Thoracic aorta (tissue), 2 donors: Measurements from ENCODE around the gene C1orf74. TPM values are rescaled to one million over a fixed set of nuclear protein-coding genes. Genes with fewer than 3 reads are reported as not detected.

ENCODE experiments used
- ATAC-seq: fragments of 150-250 bp; one replicate; pipeline ENCODE4 v1.8.0; 2017; ENCODE audit warnings: low read depth; ENCODE audit not compliant: insufficient number of reproducible peaks, low FRiP score
- DNase-seq: peaks from one replicate; pipeline ENCODE4 v3.0.0-alpha.2; 2020; ENCODE audit warnings: low spot score
- H3K27ac ChIP-seq, 2 donors: fragments of 200-600 bp; sonication (generic); 1 replicate in 1 of 2; 2 replicates in 1 of 2; pipeline ENCODE4 v1.5.1; 2016; ENCODE audit warnings: mild to moderate bottlenecking in 2 of 2, moderate library complexity in 2 of 2
- H3K27me3 ChIP-seq: fragments of 200-600 bp; sonication (generic); replicated peaks from 2 replicates; pipeline ENCODE4 v1.6.0; 2016; ENCODE audit warnings: mild to moderate bottlenecking; ENCODE audit not compliant: insufficient read depth
- H3K36me3 ChIP-seq: fragments of 200-600 bp; sonication (generic); one replicate; pipeline ENCODE4 v1.5.1; 2016
- H3K4me1 ChIP-seq, 2 donors: fragments of 200-600 bp; sonication (generic); 1 replicate in 1 of 2; 2 replicates in 1 of 2; pipeline versions ENCODE4 v1.5.1 to v1.6.0; 2016; ENCODE audit warnings: low read depth in 2 of 2, mild to moderate bottlenecking in 1 of 2; ENCODE audit not compliant: control insufficient read depth in 1 of 2
- H3K4me3 ChIP-seq: fragments of 200-600 bp; sonication (generic); 2 replicates; pipeline ENCODE4 v1.5.1; 2016; ENCODE audit warnings: mild to moderate bottlenecking
- H3K9me3 ChIP-seq: fragments of 200-600 bp; sonication (generic); 2 replicates; pipeline ENCODE4 v1.5.1; 2016
- total RNA-seq, 2 donors: library from RNA; depleted of rRNA; stranded (reverse); fragments of >200 nt; gene quantifications; one replicate each; pipeline versions ENCODE4 v1.1.0 to v1.2.3, GENCODE V29; 2016
- TF ChIP-seq, protein P1 (sequence below): fragments of 200-600 bp; sonication (generic); IDR thresholded peaks from one replicate; pipeline ENCODE4 v1.5.1; 2019; ENCODE audit warnings: antibody characterized with exemption

Gene C1orf74
- total RNA-seq, 2 donors from 2014 or later: 1.5 to 1.6 TPM

DNA sequence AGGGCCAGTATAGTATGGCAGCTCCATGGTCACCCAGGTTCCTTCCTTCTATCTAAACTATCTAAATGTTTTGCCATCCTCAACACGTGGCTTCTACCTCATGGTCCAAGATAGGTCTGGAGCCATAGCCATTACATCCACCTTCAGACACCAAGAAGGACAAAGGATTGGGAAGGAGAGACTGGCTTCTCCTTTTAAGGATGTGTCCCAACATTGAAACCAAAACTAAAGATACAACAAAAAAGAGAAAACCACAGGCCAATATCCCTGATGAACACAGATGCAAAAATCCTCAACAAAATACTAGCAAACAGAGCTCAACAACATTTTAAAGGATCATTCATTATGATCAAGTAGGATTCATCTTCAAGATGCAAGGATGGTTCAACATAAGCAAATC lies 54.9 kb downstream of the C1orf74 start:
- H3K9me3 ChIP-seq: no peaks in the 10 kb centered on the region
- H3K4me1 ChIP-seq: no peaks in the 10 kb centered on the region
- H3K36me3 ChIP-seq: no peaks in the 10 kb centered on the region
- no peak overlapping the region for H3K27ac ChIP-seq
- H3K27me3 ChIP-seq: no peaks in the 10 kb centered on the region
- ATAC-seq: no peak
- H3K4me3 ChIP-seq: no peak overlapping the region
- DNase-seq: no peak
- TF ChIP-seq, protein P1, sequence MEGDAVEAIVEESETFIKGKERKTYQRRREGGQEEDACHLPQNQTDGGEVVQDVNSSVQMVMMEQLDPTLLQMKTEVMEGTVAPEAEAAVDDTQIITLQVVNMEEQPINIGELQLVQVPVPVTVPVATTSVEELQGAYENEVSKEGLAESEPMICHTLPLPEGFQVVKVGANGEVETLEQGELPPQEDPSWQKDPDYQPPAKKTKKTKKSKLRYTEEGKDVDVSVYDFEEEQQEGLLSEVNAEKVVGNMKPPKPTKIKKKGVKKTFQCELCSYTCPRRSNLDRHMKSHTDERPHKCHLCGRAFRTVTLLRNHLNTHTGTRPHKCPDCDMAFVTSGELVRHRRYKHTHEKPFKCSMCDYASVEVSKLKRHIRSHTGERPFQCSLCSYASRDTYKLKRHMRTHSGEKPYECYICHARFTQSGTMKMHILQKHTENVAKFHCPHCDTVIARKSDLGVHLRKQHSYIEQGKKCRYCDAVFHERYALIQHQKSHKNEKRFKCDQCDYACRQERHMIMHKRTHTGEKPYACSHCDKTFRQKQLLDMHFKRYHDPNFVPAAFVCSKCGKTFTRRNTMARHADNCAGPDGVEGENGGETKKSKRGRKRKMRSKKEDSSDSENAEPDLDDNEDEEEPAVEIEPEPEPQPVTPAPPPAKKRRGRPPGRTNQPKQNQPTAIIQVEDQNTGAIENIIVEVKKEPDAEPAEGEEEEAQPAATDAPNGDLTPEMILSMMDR: no peak

Other genes starting within 250 kb of the C1orf74 start
- gene CAMK1G, start 200.8 kb downstream of the C1orf74 start, total RNA-seq: not detected
- gene LAMB3, start 132.1 kb downstream of the C1orf74 start, total RNA-seq: 1 to 10 TPM; 3.4 to 5.1 TPM
- gene G0S2, start 109.1 kb downstream of the C1orf74 start, total RNA-seq: 10 to 100 TPM; 11.0 to 83.5 TPM
- 10 to 100 TPM; 15.7 to 24.4 TPM for gene HSD11B1, start 79.7 kb downstream of the C1orf74 start, total RNA-seq
- gene TRAF3IP3, start 28.5 kb downstream of the C1orf74 start, total RNA-seq: 10 to 100 TPM in 1 of 2 donors, 1 to 10 TPM in 1; 3.3 to 12.3 TPM
- gene IRF6, start 21.6 kb upstream of the C1orf74 start, total RNA-seq: 1 to 10 TPM; 3.9 to 4.1 TPM
- gene UTP25, start 43.4 kb upstream of the C1orf74 start, total RNA-seq: 10 to 100 TPM in 1 of 2 donors, 1 to 10 TPM in 1; 5.7 to 11.6 TPM
- not detected for gene SYT14, start 153.7 kb upstream of the C1orf74 start, total RNA-seq